NCI-H1436 (cell line): ENCODE data around the gene TTC28.
"Not testable (repeated sequence)": the region's sequence is repeated elsewhere in the genome, so short reads cannot be mapped to it uniquely, and the experiment has no call there.

Experiments
- DNase-seq: peaks from one replicate; lab custom pipeline; 2025; lab: John Stamatoyannopoulos, UW

Gene TTC28

DNA sequence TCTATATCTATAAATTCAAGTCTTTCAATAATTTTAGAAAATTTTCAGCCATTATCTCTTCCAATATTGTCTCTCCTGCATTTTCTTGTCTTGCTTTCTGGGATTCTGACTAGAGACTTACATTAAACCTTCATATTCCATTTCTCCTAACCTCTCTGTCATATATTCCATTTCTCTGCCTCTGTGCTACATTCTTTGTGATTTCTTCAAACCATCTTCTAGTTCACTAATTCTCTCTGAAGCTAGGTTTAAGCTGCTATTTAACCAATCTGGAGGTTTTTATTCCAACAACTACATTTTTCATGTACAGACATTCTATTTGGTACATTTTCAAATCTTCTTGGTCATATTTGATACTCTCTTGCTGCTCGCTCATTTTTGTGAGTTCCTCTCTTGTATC, 122.5 kb downstream of the TTC28 start:
- no peak for DNase-seq

DNA sequence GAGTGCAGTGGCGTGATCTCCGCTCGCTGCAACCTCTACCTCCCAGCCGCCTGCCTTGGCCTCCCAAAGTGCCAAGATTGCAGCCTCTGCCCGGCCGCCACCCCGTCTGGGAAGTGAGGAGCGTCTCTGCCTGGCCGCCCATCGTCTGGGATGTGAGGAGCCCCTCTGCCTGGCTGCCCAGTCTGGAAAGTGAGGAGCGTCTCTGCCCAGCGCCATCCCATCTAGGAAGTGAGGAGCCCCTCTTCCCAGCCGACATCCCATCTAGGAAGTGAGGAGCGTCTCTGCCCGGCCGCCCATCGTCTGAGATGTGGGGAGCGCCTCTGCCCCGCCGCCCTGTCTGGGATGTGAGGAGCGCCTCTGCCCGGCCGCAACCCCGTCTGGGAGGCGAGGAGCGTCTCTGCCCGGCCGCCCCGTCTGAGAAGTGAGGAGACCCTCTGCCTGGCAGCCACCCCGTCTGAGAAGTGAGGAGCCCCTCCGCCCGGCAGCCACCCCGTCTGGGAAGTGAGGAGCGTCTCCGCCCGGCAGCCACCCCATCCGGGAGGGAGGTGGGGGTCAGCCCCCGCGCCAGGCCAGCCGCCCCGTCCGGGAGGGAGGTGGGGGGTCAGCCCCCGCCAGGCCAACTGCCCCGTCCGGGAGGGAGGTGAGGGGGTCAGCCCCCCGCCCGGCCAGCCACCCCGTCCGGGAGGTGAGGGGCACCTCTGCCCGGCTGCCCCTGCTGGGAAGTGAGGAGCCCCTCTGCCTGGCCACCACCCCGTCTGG, 126.4 kb downstream of the TTC28 start:
- DNase-seq = not testable (repeated sequence)

DNA sequence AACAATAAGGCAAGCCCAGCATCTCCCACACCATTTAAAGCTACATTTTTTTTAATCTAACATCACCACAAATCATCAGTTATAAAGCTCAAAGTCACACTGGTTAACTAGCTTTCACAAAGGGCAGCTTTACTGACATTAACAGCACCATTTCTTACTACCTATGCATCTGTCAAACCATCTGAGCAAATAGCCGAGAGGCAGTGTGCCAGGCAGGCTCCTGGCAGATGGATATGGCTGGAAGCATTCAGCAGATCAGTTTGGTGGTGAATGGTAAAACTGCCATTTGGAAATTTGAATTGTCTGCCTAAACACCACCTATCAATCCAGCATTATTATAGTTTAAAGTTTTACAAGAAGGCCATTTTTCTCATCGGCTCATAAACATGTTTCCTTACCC, 131.2 kb downstream of the TTC28 start:
- DNase-seq = no peak

- no peak for DNase-seq
Measured at GRCh38 chr22:28547132-28547842, 132.4 kb downstream of the TTC28 start.

GRCh38 chr22:28544431-28544868, 135.2 kb downstream of the TTC28 start:
- no peak for DNase-seq

DNA sequence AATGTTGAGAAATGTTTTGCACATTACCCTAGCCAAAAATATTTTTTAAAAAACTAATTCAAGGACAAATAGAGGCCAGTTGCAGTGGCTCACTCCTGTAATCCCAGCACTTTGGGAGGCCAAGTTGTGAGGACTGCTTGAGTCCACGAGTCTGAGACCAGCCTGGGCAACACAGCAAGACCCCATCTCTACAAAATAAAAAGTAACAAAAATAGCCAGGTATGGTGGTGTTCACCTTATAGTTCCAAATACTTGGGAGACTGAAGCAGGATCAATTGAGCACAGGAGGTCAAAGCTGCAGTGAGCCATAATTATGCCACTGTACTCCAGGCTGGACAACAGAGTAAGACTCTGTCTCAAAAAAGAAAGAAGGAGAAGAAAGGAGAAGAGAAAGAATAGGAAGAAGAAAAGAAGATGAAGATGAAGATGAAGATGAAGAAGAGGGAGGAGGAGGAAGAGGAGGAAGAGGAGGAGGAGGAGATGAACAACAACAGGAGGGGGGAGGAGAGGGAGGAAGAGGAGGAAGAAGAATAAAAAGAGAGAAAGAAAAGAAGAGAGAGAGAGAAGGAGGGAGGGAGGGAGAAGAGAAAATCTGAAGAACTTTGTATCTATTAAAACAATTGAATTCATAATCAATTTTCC, 136.5 kb downstream of the TTC28 start:
- no peak for DNase-seq

DNA sequence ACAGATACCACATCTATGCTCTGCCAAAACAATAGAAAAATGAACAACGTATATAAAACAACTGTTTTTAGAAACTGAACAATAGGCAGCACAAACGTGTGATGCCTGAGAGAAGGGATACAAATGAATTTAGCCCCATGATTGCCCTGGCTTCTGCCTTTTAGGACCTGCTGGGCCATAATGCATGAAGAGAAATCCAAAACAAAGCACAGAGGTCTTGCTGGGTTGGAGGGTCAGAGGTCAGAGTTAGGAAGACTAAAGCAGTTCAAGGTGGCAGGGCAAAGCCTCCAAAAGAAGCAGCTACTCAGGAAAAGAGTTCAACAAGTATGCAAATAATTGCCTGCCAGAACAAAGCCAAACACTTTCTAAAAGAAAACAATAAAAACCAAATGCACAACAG, 138.5 kb downstream of the TTC28 start:
- no peak for DNase-seq

DNA sequence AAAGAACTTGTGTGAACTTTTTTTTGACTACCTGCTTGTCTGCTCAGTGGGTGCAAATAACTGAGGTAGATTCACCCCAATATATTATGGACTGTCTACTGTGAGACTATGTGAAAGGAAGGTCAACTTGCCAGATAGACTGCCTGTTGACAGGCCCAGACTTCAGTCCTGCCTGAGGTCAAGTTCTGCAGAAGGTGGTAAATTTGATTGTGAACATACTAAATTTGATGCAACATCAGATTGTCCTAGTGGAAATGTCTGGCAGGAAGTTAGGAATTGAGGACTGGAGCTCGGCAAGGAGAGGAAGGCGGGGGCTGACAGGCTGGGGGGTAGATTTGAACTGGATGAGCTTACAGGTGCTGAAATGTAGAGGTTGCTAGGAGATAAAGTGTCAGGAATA, 140.7 kb downstream of the TTC28 start:
- DNase-seq = no peak

DNA sequence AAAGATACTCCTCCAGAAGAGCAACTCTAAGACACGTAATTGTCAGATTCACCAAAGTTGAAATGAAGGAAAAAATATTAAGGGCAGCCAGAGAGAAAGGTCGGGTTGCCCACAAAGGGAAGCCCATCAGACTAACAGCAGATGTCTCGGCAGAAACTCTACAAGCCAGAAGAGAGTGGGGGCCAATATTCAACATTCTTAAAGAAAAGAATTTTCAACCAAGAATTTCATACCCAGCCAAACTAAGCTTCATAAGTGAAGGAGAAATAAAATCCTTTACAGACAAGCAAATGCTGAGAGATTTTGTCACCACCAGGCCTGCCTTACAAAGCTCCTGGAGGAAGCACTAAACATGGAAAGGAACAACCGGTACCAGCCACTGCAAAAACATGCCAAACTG, 149.1 kb downstream of the TTC28 start:
- DNase-seq = not testable (repeated sequence)

- not testable (repeated sequence) for DNase-seq
Measured at GRCh38 chr22:28529144-28529543, 150.5 kb downstream of the TTC28 start.

DNA sequence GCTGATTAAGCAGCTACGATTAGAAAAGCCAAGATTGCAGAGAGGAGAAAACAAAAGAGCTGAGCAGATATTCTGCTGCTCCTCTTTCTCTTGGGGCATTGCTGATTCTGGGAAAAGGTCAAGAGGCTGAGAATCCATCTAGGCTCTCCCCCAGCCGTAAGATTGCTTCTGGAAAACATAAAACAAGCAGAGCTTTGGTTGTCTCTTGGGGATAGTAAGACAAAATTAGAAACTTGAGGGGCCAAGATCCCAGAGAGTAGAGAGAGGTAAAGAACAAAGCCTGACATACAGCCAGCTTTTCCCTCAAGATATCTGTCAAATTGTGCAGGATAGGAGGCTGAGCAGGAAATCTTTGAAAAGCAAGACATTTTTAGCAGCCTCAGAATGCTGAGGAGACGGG, 158.2 kb downstream of the TTC28 start:
- no peak for DNase-seq

GRCh38 chr22:28514321-28514821, 165.3 kb downstream of the TTC28 start:
- no peak for DNase-seq

DNA sequence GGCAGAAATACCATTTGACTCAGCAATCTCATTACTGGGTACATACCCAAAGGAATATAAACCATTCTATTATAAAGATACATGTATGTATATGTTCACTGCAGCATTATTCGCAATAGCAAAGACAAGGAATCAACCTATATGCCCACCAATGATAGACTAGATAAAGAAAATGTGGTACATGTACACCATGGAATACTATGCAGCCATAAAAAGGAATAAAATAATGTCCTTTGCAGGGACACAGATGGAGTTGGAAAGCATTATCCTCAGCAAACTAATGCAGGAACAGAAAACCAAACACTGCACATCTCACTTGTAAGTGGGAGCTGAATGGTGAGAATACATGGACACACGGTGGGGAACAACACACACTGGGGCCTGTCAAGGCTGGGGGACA, 167.3 kb downstream of the TTC28 start:
- not testable (repeated sequence) for DNase-seq

DNA sequence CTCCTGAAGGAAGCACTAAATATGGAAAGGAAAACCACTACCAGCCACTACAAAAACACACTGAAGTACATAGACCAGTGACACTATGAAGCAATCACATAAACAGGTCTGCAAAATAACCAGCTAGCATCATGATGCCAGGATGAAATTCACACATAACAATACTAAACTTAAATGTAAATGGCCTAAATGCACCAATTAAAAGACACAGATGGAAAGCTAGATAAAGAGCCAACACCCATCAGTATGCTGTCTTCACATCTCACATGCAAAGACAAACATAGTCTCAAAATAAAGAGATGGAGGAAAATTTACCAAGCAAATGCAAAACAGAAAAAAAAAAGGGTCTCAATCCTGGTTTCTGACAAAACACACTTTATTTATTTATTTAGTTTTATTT, 171.7 kb downstream of the TTC28 start:
- DNase-seq = no peak

DNA sequence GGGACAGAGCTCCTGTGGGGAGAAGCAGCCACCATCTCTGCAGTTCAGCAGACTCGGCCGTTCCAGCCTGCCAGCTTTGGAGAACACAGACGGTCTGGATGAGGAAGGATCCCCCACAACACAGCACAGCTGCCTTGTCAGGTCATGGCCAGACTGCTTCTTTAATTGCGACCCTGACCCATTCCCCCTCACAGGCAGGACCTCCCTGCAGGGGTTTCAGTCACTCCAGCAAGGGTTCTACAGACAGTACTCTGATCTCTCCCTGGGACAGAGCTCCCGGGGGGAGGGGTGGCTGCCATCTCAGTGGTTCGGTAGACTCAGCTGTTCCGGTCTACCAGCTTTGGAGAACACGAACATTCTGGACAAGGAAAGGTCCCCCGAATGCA, 173.5 kb downstream of the TTC28 start:
- no peak for DNase-seq

GRCh38 chr22:28505416-28506149, 174.1 kb downstream of the TTC28 start:
- no peak for DNase-seq

GRCh38 chr22:28500006-28500405, 179.6 kb downstream of the TTC28 start:
- no peak for DNase-seq

GRCh38 chr22:28498044-28498443, 181.6 kb downstream of the TTC28 start:
- DNase-seq = no peak

DNA sequence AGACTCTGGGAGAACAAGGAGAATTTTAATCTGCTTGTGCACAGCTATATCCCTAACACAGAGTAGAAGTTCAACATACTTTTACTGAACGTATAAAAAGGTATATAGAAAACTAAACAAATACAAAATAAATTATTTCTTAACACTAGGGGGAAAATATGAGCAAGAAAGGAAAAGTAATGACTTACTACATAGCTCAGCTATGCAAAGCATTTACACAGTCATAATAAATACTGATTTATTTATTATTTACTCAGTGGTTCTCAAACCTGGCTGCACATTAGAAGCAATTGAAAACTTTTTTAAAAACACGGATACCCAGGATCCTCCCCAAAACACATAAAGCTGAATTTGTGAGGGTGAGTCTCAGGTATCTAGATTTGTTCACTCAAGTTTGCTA, 182.5 kb downstream of the TTC28 start:
- no peak for DNase-seq

GRCh38 chr22:28491289-28491688, 188.4 kb downstream of the TTC28 start:
- not testable (repeated sequence) for DNase-seq

- DNase-seq = no peak
Measured at GRCh38 chr22:28488825-28489224, 190.8 kb downstream of the TTC28 start.

GRCh38 chr22:28484662-28485061, 195.0 kb downstream of the TTC28 start:
- DNase-seq = no peak
